Measurements from ENCODE around the gene RARB.

GRCh38 chr3:25493246-25493645 lies 65.2 kb downstream of the RARB start:
- TF ChIP-seq, protein P1, sequence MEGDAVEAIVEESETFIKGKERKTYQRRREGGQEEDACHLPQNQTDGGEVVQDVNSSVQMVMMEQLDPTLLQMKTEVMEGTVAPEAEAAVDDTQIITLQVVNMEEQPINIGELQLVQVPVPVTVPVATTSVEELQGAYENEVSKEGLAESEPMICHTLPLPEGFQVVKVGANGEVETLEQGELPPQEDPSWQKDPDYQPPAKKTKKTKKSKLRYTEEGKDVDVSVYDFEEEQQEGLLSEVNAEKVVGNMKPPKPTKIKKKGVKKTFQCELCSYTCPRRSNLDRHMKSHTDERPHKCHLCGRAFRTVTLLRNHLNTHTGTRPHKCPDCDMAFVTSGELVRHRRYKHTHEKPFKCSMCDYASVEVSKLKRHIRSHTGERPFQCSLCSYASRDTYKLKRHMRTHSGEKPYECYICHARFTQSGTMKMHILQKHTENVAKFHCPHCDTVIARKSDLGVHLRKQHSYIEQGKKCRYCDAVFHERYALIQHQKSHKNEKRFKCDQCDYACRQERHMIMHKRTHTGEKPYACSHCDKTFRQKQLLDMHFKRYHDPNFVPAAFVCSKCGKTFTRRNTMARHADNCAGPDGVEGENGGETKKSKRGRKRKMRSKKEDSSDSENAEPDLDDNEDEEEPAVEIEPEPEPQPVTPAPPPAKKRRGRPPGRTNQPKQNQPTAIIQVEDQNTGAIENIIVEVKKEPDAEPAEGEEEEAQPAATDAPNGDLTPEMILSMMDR (IDR thresholded peaks at IDR 0.05; ENCODE audit: insufficient read depth, low read length) = no peak
- TF ChIP-seq POLR2AphosphoS5 (IDR thresholded peaks at IDR 0.05; ENCODE audit: low read depth) = no peak
- TF ChIP-seq REST (IDR thresholded peaks at IDR 0.05; ENCODE audit: insufficient replicate concordance, low read depth) = no peak
- TF ChIP-seq GABPA (IDR thresholded peaks at IDR 0.05; ENCODE audit: low read depth) = no peak
